LNCAP (cell line): ENCODE results near the gene CYB5R2.

ENCODE experiments used
- CTCF ChIP-seq: fragments of 450-650 bp; IDR thresholded peaks from 2 replicates; pipeline ENCODE4 v1.5.1; 2017; ENCODE audit warnings: mild to moderate bottlenecking

Gene CYB5R2

GRCh38 chr11:7691759-7692350, 18.6 kb upstream of the CYB5R2 start:
- no peak for TF ChIP-seq CTCF

- TF ChIP-seq CTCF = no peak
These were observed 17.3 kb upstream of the CYB5R2 start for GRCh38 chr11:7690648-7691047.

- no peak for TF ChIP-seq CTCF
These were observed 15.9 kb upstream of the CYB5R2 start for GRCh38 chr11:7689239-7689638.

GRCh38 chr11:7688238-7688826, 15.0 kb upstream of the CYB5R2 start:
- TF ChIP-seq CTCF = peak; percentile 81

- TF ChIP-seq CTCF = no peak
These were observed 14.1 kb upstream of the CYB5R2 start for GRCh38 chr11:7687386-7687785.

- TF ChIP-seq CTCF = no peak
These were observed 13.5 kb upstream of the CYB5R2 start for GRCh38 chr11:7686761-7687160.

- no peak for TF ChIP-seq CTCF
These were observed 10.3 kb upstream of the CYB5R2 start for GRCh38 chr11:7683571-7683970.

GRCh38 chr11:7677796-7678201, 4.5 kb upstream of the CYB5R2 start:
- TF ChIP-seq CTCF = no peak
